ENCODE measurements around the gene PIP4K2A. TPM values are rescaled to one million over a fixed set of nuclear protein-coding genes. Genes with fewer than 3 reads are reported as not detected.

Gene PIP4K2A
- total RNA-seq: 13.8 and 14.7 TPM in 2 replicates

GRCh38 chr10:22714479-22715289 lies at the start of gene PIP4K2A:
PIP4K2A (minus strand) TSS chr10:22714578; CDS start chr10:22714326, 252 bp downstream.

Other genes starting within 250 kb of the PIP4K2A start
- 0.16 and 0.38 TPM in 2 replicates for gene ARMC3, start 213.5 kb upstream of the PIP4K2A start, total RNA-seq

Measured in mesangial cell (primary cell).